DOHH2 (cell line): ENCODE data around the gene SCG5.

ENCODE experiments used
- H3F3A ChIP-seq: fragments of 200-600 bp; sonication (generic), shearing (Covaris generic); 2 replicates; pipeline ENCODE4 v1.6.0; 2016; ENCODE audit warnings: antibody characterized with exemption, mild to moderate bottlenecking; ENCODE audit not compliant: control insufficient read depth, insufficient read depth
- H3K27ac ChIP-seq: fragments of 200-600 bp; sonication (generic); 2 replicates; pipeline ENCODE4 v1.5.1; 2014; ENCODE audit warnings: low read depth, mild to moderate bottlenecking, low read length, moderate library complexity
- H3K27me3 ChIP-seq: fragments of 200-600 bp; sonication (generic); 2 replicates; pipeline ENCODE4 v1.6.1; 2014; ENCODE audit warnings: mild to moderate bottlenecking, low read length, mixed read lengths; ENCODE audit not compliant: control insufficient read depth
- H3K36me3 ChIP-seq: fragments of 200-600 bp; sonication (generic); 2 replicates; pipeline ENCODE4 v1.6.1; 2014; ENCODE audit warnings: mild to moderate bottlenecking, low read length, moderate library complexity, mixed read lengths; ENCODE audit not compliant: control insufficient read depth
- H3K4me1 ChIP-seq: fragments of 200-600 bp; sonication (generic); 2 replicates; pipeline ENCODE4 v1.6.1; 2014; ENCODE audit warnings: mild to moderate bottlenecking, low read length, mixed read lengths; ENCODE audit not compliant: control insufficient read depth
- H3K4me2 ChIP-seq: fragments of 200-600 bp; sonication (generic); 2 replicates; pipeline ENCODE4 v1.6.0; 2014; ENCODE audit warnings: mild to moderate bottlenecking, low read length, moderate library complexity
- H3K4me3 ChIP-seq: fragments of 200-600 bp; sonication (generic); 2 replicates; pipeline ENCODE4 v1.5.1; 2014; ENCODE audit warnings: mild to moderate bottlenecking, low read length, mixed read lengths
- H3K79me2 ChIP-seq: fragments of 200-600 bp; sonication (generic); 2 replicates; pipeline ENCODE4 v1.6.1; 2014; ENCODE audit warnings: mild to moderate bottlenecking, low read length, mixed read lengths; ENCODE audit not compliant: control insufficient read depth
- H3K9me2 ChIP-seq: fragments of 200-600 bp; sonication (generic); replicated peaks from 2 replicates; pipeline ENCODE4 v1.6.1; 2014; ENCODE audit warnings: mild to moderate bottlenecking, low read length, mixed read lengths; ENCODE audit not compliant: control insufficient read depth
- H3K9me3 ChIP-seq: fragments of 200-600 bp; sonication (generic); 2 replicates; pipeline ENCODE4 v1.6.1; 2014; ENCODE audit warnings: antibody characterized with exemption, low read length, mixed read lengths; ENCODE audit not compliant: control insufficient read depth, insufficient read depth
- H4K20me1 ChIP-seq: fragments of 200-600 bp; sonication (generic); 2 replicates; pipeline ENCODE4 v1.6.0; 2014; ENCODE audit warnings: low read depth, mild to moderate bottlenecking, antibody characterized with exemption, low read length, moderate library complexity; ENCODE audit not compliant: control insufficient read depth, insufficient read depth
- EZH2phosphoT487 ChIP-seq: fragments of 200-600 bp; sonication (generic); IDR thresholded peaks from 2 replicates; pipeline ENCODE4 v1.6.1; 2017; ENCODE audit warnings: borderline replicate concordance, mild to moderate bottlenecking, antibody characterized with exemption, low read length, moderate library complexity, mixed read lengths
- TF ChIP-seq, protein P1 (sequence below): fragments of 200-600 bp; sonication (generic); IDR thresholded peaks from one replicate; pipeline ENCODE4 v1.5.1; 2014; ENCODE audit warnings: antibody characterized with exemption, mild to moderate bottlenecking, low read depth, low read length; ENCODE audit not compliant: poor library complexity, severe bottlenecking

SCG5 gene

DNA sequence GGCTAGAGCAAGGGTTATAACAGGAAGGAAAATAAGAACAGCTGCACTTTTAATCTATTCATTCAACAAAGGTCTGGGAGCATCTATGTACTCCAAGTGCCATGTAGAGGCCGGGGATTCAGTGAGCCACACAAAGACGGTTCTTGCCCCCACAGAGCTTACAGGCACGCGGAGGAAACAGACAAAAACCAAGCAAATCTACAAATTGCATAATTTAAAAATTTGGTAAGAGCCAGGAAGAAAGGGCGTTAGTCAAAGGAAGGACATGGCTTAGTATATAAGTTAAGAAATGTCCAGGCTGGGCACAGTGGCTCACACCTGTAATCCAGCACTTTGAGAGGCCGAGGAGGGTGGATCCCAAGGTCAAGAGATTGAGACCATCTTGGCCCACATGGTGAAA, 65.9 kb downstream of the SCG5 start:
- H3K4me3 ChIP-seq: no peak overlapping the region
- no peak overlapping the region for H3K27ac ChIP-seq
- no peaks in the 10 kb centered on the region for H3F3A ChIP-seq
- H3K4me1 ChIP-seq: no peaks in the 10 kb centered on the region
- H3K9me3 ChIP-seq: no peaks in the 10 kb centered on the region
- H3K4me2 ChIP-seq: no peak overlapping the region
- no peaks in the 10 kb centered on the region for H3K36me3 ChIP-seq
- no peaks in the 10 kb centered on the region for H3K79me2 ChIP-seq
- TF ChIP-seq EZH2phosphoT487: no peak
- TF ChIP-seq, protein P1, sequence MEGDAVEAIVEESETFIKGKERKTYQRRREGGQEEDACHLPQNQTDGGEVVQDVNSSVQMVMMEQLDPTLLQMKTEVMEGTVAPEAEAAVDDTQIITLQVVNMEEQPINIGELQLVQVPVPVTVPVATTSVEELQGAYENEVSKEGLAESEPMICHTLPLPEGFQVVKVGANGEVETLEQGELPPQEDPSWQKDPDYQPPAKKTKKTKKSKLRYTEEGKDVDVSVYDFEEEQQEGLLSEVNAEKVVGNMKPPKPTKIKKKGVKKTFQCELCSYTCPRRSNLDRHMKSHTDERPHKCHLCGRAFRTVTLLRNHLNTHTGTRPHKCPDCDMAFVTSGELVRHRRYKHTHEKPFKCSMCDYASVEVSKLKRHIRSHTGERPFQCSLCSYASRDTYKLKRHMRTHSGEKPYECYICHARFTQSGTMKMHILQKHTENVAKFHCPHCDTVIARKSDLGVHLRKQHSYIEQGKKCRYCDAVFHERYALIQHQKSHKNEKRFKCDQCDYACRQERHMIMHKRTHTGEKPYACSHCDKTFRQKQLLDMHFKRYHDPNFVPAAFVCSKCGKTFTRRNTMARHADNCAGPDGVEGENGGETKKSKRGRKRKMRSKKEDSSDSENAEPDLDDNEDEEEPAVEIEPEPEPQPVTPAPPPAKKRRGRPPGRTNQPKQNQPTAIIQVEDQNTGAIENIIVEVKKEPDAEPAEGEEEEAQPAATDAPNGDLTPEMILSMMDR: no peak
- H4K20me1 ChIP-seq: no peaks in the 10 kb centered on the region
- H3K9me2 ChIP-seq: no peaks in the 10 kb centered on the region
- H3K27me3 ChIP-seq: peaks cover 6% of the 10 kb centered on the region; the same call in 1 of the 2 replicates

DNA sequence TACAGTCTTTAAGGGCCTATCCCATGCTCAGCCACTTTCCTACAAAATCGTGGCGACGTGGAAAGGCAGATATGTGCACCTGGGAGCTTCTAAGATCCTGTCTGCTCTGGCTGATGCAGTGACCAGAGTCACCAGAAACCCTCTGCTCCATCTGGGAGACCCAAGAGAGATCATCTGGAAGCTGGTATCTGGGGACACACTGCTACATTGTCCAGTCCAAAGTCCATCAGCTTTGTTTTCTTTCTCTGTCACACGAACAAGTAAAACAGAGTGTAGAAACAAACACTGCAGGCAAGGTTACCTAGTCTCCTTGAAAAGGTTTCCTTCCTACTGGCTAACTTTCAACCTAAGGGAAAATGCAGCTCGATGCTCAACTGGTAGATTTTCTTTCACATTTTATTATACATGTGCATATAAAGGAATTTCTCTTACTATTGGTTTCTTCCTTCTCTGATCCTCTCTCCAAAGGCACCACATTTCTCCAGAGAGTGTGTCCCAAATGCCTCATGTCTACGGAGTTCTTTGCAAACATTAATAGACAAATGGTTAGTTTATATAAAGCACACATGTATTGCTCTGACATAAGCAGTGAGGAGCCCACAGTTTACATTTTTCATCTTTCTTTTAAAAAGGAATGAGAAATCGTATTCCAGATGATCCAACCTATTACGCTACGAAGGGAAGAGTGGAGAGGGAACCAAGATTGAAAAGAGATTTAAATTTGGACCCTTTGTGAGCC, 68.0 kb downstream of the SCG5 start:
- Histone ChIP-seq H3K4me2 (no peak overlapping the region), H4K20me1 (no peaks in the 10 kb centered on the region), H3K9me3 (no peaks in the 10 kb centered on the region), H3K79me2 (no peaks in the 10 kb centered on the region), H3K27me3 (peaks cover 6% of the 10 kb centered on the region; the same call in 1 of the 2 replicates), H3K9me2 (no peaks in the 10 kb centered on the region), H3K27ac (no peak overlapping the region), H3F3A (no peaks in the 10 kb centered on the region), H3K36me3 (no peaks in the 10 kb centered on the region), H3K4me1 (no peaks in the 10 kb centered on the region), H3K4me3 (no peak overlapping the region)
- no peak for TF ChIP-seq EZH2phosphoT487
- TF ChIP-seq, protein P1: no peak

DNA sequence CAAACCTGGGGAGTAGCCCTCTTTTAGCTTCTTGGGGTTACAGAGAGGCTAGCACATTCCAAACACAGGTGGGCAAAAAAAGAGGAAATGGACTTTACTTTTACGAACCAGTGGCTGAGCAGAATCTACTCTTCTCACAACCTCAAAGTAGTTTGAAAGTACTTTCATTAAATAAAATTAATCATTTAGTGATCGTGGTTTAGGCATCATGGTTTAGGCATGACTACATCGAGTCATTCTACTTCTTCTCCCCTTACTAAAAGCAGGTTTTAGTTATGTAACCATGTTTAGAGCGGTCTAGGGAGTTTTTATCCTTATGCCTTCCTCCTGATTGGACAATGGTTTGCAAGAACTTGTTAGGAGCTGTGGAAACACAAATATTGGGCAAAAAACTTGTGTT, 73.8 kb downstream of the SCG5 start:
- Histone ChIP-seq H3K36me3 (no peaks in the 10 kb centered on the region), H3K9me2 (no peaks in the 10 kb centered on the region), H3K27ac (no peak overlapping the region), H3K27me3 (peaks cover 16% of the 10 kb centered on the region), H3K4me2 (no peak overlapping the region), H4K20me1 (no peaks in the 10 kb centered on the region), H3K9me3 (no peaks in the 10 kb centered on the region; the same call in 1 of the 2 replicates), H3K4me3 (no peak overlapping the region), H3K4me1 (no peaks in the 10 kb centered on the region), H3F3A (no peaks in the 10 kb centered on the region), H3K79me2 (no peaks in the 10 kb centered on the region)
- TF ChIP-seq EZH2phosphoT487: no peak
- TF ChIP-seq, protein P1: no peak
